ENCODE results near the gene TAOK3.
"Not testable (repeated sequence)": the region's sequence is repeated elsewhere in the genome, so short reads cannot be mapped to it uniquely, and the experiment has no call there.

Gene TAOK3

GRCh38 chr12:118372541-118373495, at the start of gene TAOK3:
Gene TAOK3 (minus strand): TSS chr12:118372907. CDS start chr12:118255567, 117,340 bp downstream.
- Histone ChIP-seq H3K27ac (peak within 1 kb of the TSS; percentile 66 to 90 (median 79); a peak in 21 of 22 replicates), H3K36me3 (no peaks in the 10 kb centered on the region), H3K4me1 (peaks cover 33 to 58% (median 39%) of the 10 kb centered on the region in 10 experiments), H3K9ac (peak within 1 kb of the TSS; percentile 78 to 90 (median 85)), H3K4me3 (peak within 1 kb of the TSS; percentile 84 to 100 (median 94)), H3K4me2 (peak within 1 kb of the TSS; percentile 99 to 100 (median 100)), H3K27me3 (peaks cover 25 to 37% (median 33%) of the 10 kb centered on the region in 11 experiments), H3K9me3 (replicated peaks in 1 of 11) (peaks cover 0 to 6% (median 0%) of the 10 kb centered on the region in 11 experiments; a peak in 1 of 22 replicates), H4K20me1 (peaks cover 23 to 41% (median 36%) of the 10 kb centered on the region in 11 experiments; a peak in 21 of 22 replicates)
- no peak for TF ChIP-seq Cebpa-rat (IDR thresholded peaks at IDR 0.05)

DNA sequence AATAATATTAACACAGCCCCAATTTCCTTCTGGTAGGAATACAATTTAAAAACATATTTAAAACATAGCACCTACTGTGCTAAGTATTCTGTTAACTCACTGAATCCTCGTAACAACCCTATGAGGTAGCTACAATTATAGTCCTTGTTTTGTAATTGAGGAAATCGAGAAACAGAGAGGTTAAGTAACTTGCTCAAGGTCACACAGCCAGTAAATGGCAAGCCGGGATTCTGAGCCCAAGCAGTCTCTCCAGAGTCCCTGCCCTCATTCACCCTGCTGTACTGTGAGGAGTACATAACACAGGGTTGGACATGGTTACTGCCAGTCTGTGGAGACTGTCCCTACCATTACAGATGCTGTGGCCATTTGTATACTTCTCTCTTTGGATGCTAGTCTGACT, 48.0 kb upstream of the TAOK3 start:
- Histone ChIP-seq H3K4me1 (peaks cover 0 to 10% (median 8%) of the 10 kb centered on the region in 10 experiments; a peak in 12 of 20 replicates), H3K9me3 (replicated peaks in 1 of 11) (no peaks in the 10 kb centered on the region), H3K36me3 (peaks cover 20 to 36% (median 26%) of the 10 kb centered on the region in 11 experiments), H3K9ac (no peak overlapping the region), H3K27me3 (no peaks in the 10 kb centered on the region), H3K4me2 (no peak overlapping the region), H4K20me1 (0 out of 22 replicates have a peak, but pooled peaks cover 0 to 5% (median 0%) of the 10 kb centered on the region in 11 experiments), H3K4me3 (no peak overlapping the region), H3K27ac (no peak overlapping the region)
- no peak for TF ChIP-seq Cebpa-rat (IDR thresholded peaks at IDR 0.05)

- Histone ChIP-seq H3K4me2 (no peak overlapping the region), H3K4me1 (no peaks in the 10 kb centered on the region), H3K4me3 (no peak overlapping the region), H3K27ac (no peak overlapping the region), H3K36me3 (peaks cover 41 to 57% (median 48%) of the 10 kb centered on the region in 11 experiments), H3K9ac (no peak overlapping the region), H4K20me1 (0 out of 22 replicates have a peak, but pooled peaks cover 0 to 5% (median 0%) of the 10 kb centered on the region in 11 experiments), H3K9me3 (replicated peaks in 1 of 11) (no peaks in the 10 kb centered on the region), H3K27me3 (no peaks in the 10 kb centered on the region)
- no peak for TF ChIP-seq Cebpa-rat (IDR thresholded peaks at IDR 0.05)
Observed at GRCh38 chr12:118418385-118419057, 45.8 kb upstream of the TAOK3 start.

GRCh38 chr12:118417942-118418341, 45.2 kb upstream of the TAOK3 start:
- Histone ChIP-seq H3K4me1 (no peaks in the 10 kb centered on the region), H3K27me3 (no peaks in the 10 kb centered on the region), H3K36me3 (peaks cover 47 to 63% (median 54%) of the 10 kb centered on the region in 11 experiments), H3K4me3 (no peak overlapping the region), H4K20me1 (0 out of 22 replicates have a peak, but pooled peaks cover 0 to 5% (median 0%) of the 10 kb centered on the region in 11 experiments), H3K9me3 (replicated peaks in 1 of 11) (no peaks in the 10 kb centered on the region), H3K4me2 (no peak overlapping the region), H3K9ac (no peak overlapping the region), H3K27ac (no peak overlapping the region)
- no peak for TF ChIP-seq Cebpa-rat (IDR thresholded peaks at IDR 0.05)

DNA sequence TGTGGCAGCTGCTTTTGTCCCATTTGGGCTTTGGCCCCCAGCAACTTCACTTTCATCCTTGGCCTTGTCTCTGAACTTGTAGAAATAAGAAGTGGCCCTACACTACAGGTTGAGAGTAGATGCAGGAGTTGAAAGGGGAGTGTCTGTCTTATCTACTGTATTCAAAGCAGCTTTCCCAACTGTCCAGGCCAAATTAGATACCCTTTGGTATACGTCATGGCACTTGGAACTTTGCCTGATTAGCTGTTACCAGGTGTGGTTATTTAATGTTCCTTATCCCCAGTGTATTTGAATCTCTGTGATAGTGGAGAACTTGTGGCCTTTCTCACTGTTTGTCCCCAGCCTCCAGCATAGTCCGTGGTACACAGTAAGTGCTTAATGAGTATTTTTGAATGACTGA, 37.1 kb upstream of the TAOK3 start:
- no peaks in the 10 kb centered on the region for H3K9me3 ChIP-seq (replicated peaks in 1 of 11)
- no peak for TF ChIP-seq Cebpa-rat (IDR thresholded peaks at IDR 0.05)
- H3K36me3 ChIP-seq: peaks cover 85 to 99% (median 94%) of the 10 kb centered on the region in 11 experiments

GRCh38 chr12:118408241-118408640, 35.5 kb upstream of the TAOK3 start:
- H3K4me2 ChIP-seq; H3K4me3 ChIP-seq; H3K9me3 ChIP-seq (replicated peaks in 1 of 11); H3K9ac ChIP-seq; H3K27me3 ChIP-seq; H3K27ac ChIP-seq; H3K4me1 ChIP-seq: not testable (repeated sequence)
- Histone ChIP-seq H3K36me3 (peaks cover 80 to 99% (median 92%) of the 10 kb centered on the region in 11 experiments), H4K20me1 (peaks cover 0 to 14% (median 0%) of the 10 kb centered on the region in 11 experiments; a peak in 8 of 22 replicates)

More for the DNA sequence above, 37.1 kb upstream of the TAOK3 start:
- Histone ChIP-seq H3K4me2 (no peak overlapping the region), H3K27ac (no peak overlapping the region), H3K4me1 (no peaks in the 10 kb centered on the region), H3K27me3 (no peaks in the 10 kb centered on the region), H4K20me1 (peaks cover 0 to 8% (median 0%) of the 10 kb centered on the region in 11 experiments; a peak in 4 of 22 replicates), H3K4me3 (no peak overlapping the region), H3K9ac (no peak overlapping the region)

DNA sequence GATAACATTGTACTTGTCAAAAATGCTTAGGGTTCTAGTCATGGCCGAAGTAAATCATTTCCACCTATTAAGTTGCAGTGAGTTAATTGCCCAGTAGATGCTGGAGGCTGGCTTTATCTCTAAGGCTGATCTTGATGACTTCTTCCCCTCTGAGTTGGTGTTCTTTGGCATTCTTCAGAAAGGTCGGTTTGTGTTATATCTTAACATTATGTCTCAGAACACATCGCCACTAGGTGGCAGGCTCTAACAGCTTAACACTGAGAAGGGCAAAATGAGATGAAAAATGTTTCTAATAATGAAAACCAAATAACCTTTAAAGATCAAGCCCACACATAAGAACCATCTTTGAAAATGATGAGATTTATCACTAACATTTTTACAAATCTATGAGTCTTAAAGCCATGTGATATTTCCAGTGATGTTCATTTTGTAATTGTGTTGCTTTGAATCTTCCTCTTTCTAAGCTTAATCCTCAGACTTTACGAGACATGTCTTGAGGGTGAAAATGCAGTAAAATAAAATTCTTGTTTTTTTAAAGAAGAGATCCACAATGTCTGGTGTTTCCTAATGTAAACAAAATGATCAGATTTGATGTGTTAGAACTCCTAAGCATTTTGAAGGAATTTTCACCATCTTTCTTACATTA, 32.3 kb upstream of the TAOK3 start:
- peaks cover 82 to 99% (median 94%) of the 10 kb centered on the region in 11 experiments for H3K36me3 ChIP-seq
- H3K27ac ChIP-seq: no peak overlapping the region
- no peak overlapping the region for H3K4me3 ChIP-seq
- H3K27me3 ChIP-seq: no peaks in the 10 kb centered on the region
- no peak for TF ChIP-seq Cebpa-rat (IDR thresholded peaks at IDR 0.05)
- no peaks in the 10 kb centered on the region for H3K4me1 ChIP-seq
- no peaks in the 10 kb centered on the region for H3K9me3 ChIP-seq (replicated peaks in 1 of 11)
- no peak overlapping the region for H3K4me2 ChIP-seq
- H3K9ac ChIP-seq: no peak overlapping the region
- H4K20me1 ChIP-seq: peaks cover 0 to 26% (median 0%) of the 10 kb centered on the region in 11 experiments; a peak in 9 of 22 replicates

GRCh38 chr12:118402251-118402650, 29.5 kb upstream of the TAOK3 start:
- no peak overlapping the region for H3K27ac ChIP-seq

More at GRCh38 chr12:118402251-118402650, 29.5 kb upstream of the TAOK3 start:
- H3K4me1 ChIP-seq: peaks cover 0 to 20% (median 0%) of the 10 kb centered on the region in 10 experiments; a peak in 5 of 20 replicates
- H3K4me3 ChIP-seq: no peak overlapping the region
- H3K4me2 ChIP-seq: no peak overlapping the region
- H3K9ac ChIP-seq: no peak overlapping the region
- H3K27me3 ChIP-seq: no peaks in the 10 kb centered on the region
- H4K20me1 ChIP-seq: peaks cover 0 to 44% (median 14%) of the 10 kb centered on the region in 11 experiments; a peak in 13 of 22 replicates
- TF ChIP-seq Cebpa-rat (IDR thresholded peaks at IDR 0.05): no peak
- no peaks in the 10 kb centered on the region for H3K9me3 ChIP-seq (replicated peaks in 1 of 11)
- peaks cover 83 to 99% (median 94%) of the 10 kb centered on the region in 11 experiments for H3K36me3 ChIP-seq

All from BLaER1 treated with 17β-estradiol and CSF1 and Interleukin-3, amounts not matched to agents 10 nM and 100 nM (cell line).